Measurements from ENCODE around the gene TAS2R19. TPM values are rescaled to one million over a fixed set of nuclear protein-coding genes. Genes with fewer than 3 reads are reported as not detected.

TAS2R19 gene
- total RNA-seq, 4 donors from 2014 or later = 5.7 to 8.8 (median 6.2) TPM

GRCh38 chr12:11059041-11059440 is 36.6 kb upstream of the TAS2R19 start:
- TF ChIP-seq, protein P1, sequence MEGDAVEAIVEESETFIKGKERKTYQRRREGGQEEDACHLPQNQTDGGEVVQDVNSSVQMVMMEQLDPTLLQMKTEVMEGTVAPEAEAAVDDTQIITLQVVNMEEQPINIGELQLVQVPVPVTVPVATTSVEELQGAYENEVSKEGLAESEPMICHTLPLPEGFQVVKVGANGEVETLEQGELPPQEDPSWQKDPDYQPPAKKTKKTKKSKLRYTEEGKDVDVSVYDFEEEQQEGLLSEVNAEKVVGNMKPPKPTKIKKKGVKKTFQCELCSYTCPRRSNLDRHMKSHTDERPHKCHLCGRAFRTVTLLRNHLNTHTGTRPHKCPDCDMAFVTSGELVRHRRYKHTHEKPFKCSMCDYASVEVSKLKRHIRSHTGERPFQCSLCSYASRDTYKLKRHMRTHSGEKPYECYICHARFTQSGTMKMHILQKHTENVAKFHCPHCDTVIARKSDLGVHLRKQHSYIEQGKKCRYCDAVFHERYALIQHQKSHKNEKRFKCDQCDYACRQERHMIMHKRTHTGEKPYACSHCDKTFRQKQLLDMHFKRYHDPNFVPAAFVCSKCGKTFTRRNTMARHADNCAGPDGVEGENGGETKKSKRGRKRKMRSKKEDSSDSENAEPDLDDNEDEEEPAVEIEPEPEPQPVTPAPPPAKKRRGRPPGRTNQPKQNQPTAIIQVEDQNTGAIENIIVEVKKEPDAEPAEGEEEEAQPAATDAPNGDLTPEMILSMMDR (IDR thresholded peaks at IDR 0.05; ENCODE audit: low read depth) = no peak

- TF ChIP-seq, protein P1 (IDR thresholded peaks at IDR 0.05; ENCODE audit: low read depth) = no peak
Measured at GRCh38 chr12:11055306-11055705, 32.9 kb upstream of the TAS2R19 start.

- TF ChIP-seq, protein P1 (IDR thresholded peaks at IDR 0.05; ENCODE audit: low read depth) = no peak
Measured at GRCh38 chr12:11040162-11040561, 17.7 kb upstream of the TAS2R19 start.

- TF ChIP-seq, protein P1 (IDR thresholded peaks at IDR 0.05; ENCODE audit: low read depth) = no peak
Measured at GRCh38 chr12:11039171-11039570, 16.8 kb upstream of the TAS2R19 start.

DNA sequence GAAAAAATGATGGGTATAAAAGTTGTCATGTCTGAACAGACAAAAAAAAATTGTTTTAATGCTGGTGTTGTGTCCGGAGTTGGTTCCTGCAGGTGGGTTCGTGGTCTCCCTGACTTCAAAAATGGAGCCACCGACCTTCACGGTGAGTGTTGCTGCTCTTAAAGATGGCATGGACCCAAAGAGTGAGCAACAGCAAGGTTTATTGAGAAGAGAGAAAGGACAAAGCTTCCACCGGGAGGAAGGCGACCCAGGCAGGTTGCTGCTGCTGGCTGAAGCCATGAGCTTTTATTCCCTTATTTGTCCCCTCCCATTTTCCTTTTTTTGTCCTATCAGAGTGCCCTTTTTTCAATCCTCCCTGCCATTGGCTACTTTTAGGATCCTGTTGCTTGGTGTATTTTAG is 8.9 kb upstream of the TAS2R19 start, which contains the start of gene TAS2R31:
TSS of gene TAS2R31 (minus strand) at position 101 of the 400 bp plus-strand sequence. CDS start at position 29, 72 bp downstream.
- TF ChIP-seq, protein P1 (IDR thresholded peaks at IDR 0.05; ENCODE audit: low read depth) = no peak

GRCh38 chr12:11026118-11026517 is 3.7 kb upstream of the TAS2R19 start:
- TF ChIP-seq, protein P1 (IDR thresholded peaks at IDR 0.05; ENCODE audit: low read depth) = no peak

DNA sequence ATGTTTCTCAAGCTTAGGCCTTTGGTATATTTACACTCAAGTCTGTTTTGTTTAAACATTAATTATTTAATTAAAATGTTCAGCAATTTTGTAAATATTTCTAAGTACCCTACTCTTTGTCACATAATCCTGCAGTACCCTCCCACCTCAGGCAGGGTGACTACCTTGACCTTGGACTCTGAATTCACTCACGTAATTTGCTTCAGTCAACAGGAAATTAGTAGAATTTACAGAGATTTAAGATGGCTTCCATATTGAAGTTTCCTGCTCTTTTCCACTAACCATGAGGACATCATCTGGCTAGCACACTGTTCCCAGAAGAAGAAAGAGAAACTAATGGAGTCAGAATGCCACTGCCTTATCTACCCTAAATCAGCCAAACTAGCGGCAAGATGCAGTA is 967 bp upstream of the TAS2R19 start:
- TF ChIP-seq, protein P1 (IDR thresholded peaks at IDR 0.05; ENCODE audit: low read depth) = no peak
